NCI-H524 (cell line): ENCODE data around the gene MUC5AC.

Source experiments
- DNase-seq, 2 experiments: peaks; one replicate each; lab custom pipeline; 2025; lab: John Stamatoyannopoulos, UW

The MUC5AC gene

DNA sequence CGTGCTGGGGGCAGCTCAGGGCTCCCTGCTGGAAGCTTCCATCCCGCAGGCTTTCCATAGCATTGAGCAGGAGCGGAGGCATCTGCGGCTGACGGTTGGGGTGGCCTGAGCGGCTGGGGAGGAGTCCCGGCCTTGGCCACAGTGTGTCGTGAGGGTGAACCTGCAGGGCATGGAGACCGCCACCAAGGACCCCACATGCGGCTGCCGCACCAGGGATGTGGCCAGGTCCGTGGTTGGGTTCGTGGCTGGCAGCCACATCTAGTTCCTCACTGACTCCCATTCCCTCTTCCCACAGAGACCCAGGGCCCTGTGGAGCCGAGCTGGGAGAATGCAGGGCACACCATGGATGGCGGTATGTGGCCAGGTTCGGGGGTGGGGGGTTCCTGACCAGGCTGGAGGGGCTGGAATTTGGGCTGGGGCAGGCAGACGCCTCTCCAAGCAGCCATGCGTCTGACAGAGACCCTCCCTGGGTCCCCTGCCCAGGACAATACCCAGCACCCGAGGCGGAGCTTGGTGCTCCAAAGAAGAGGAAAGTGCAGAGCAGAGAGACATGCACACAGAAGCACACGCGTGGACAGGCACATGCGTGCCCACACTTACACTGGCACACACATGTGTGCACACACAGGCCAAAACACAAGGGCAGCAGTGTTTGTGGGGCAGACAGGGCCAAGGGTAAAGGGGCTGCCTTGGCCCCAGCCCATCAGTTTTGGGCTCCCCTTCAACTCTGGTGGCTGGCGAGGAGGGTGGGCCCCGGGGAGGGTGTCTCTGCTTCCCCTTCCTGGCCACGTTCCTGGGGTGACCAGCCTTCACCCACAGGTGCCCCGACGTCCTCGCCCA lies 67.9 kb downstream of the MUC5AC start:
- DNase-seq, result no peak

DNA sequence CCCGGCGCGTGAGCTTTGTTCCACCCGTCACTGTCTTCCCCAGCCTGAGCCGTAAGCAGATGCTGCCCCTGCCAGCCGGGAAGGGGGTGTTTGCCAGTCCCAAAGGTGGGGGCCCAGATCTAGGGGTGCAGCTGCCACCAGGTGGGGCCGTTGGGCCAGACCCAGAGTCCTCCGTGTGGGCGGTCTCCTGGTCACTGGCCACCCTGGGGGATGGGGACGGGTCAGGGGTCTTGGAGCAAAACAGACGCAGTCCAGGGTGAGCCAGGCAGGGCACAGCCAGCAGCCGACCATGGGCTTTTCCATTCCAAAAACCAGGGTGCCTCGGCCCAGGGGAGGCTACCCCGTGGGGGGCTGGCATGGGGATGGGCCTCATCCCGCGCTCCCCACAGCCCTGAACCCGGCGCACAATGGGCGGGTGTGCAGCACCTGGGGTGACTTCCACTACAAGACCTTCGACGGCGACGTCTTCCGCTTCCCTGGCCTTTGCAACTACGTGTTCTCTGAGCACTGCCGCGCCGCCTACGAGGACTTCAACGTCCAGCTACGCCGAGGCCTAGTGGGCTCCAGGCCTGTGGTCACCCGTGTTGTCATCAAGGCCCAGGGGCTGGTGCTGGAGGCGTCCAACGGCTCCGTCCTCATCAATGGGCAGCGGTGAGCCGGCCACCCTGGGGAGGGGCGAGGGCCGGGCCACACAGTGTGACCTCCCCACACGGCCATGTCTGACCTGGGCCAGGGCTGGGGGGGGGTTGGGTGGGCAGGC lies 68.7 kb downstream of the MUC5AC start:
- DNase-seq, result no peak

DNA sequence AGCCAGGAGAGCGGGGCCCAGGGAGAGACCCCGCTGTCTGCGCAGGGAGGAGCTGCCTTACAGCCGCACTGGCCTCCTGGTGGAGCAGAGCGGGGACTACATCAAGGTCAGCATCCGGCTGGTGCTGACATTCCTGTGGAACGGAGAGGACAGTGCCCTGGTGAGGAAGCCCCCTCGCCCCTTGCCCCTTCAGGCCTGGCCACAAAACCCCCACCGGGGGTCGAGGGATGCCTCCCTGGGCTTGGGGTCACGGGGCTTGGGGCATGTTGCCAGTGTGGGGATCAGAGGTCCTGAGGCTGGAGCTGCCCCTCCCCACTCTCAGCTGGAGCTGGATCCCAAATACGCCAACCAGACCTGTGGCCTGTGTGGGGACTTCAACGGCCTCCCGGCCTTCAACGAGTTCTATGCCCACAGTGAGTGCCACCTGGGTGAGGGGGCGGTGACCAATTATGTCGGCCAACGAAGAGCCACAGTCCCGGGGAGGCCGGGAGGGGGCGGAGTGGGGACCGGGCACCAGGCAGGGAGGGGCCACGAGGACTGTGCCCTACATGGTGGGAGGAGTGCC lies 69.3 kb downstream of the MUC5AC start:
- no peak for DNase-seq

DNA sequence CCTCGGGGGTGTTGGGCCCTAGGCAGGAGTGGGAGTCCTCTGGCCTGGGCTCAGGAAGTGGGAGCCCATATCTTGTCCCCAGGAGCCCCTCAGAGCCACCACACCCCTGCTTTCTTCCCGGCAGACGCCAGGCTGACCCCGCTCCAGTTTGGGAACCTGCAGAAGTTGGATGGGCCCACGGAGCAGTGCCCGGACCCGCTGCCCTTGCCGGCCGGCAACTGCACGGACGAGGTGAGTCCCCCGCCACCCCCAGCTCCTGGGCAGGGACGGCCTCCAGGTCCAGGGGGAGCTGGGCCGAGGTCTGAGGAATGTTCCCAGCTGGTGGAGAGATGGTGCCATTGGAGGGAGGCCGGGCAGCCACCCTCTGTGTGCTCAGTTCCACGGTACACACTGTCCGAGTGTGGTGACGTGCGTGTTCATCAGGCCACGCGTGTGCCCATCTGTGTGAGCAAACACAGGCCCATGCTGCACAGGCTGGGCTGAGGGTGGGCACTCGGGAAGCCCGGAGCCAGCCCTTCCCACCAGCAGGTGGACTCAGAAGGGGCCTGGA lies 69.9 kb downstream of the MUC5AC start:
- DNase-seq, result no peak

DNA sequence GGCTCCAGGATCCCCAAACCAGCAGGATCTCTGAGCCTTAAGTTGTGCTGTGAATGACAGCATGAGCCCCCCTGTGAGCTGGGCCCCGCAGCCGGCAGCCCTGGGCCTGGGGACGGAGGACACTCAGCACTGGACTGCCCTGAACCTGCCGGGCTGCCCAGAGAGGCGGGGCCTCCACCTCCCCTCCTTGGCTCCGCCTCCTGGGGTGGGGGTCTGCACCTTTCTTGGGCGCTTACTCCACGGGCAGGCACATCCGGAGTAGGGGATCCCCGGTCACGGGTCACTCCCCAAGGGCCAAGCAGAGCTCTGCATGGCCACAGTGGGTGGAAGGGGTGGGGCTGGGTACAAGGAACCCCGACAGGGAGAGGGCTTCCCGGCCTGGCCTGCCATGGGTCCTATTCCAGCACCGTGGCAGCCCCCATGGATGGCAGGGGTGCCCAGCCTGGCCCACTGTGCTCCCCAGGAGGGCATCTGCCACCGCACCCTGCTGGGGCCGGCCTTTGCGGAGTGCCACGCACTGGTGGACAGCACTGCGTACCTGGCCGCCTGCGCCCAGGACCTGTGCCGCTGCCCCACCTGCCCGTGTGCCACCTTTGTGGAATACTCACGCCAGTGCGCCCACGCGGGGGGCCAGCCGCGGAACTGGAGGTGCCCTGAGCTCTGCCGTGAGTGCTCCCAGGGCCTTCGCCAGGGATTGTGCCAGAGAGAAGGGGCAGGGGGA lies 70.5 kb downstream of the MUC5AC start:
- DNase-seq, result no peak

DNA sequence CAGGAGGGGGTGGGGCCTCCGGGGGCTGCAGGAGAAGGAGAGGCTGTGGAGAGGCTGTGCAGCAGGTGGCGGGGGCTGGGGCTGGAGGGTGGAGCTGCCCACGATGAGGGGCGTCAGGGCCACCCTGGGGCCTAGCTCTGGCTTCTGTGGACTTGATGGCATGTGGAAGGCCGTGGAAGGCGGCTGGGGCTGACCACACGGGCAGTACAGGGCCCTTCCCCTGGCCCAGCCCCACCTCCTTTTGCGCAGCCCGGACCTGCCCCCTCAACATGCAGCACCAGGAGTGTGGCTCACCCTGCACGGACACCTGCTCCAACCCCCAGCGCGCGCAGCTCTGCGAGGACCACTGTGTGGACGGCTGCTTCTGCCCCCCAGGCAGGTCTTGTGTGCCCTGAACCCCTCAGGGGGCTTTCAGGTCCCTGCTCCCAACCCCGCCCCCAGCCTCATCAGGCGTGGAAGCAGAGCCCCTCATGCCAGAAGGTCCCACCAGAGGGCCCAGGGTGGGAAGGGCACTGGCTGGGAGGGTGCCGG lies 71.2 kb downstream of the MUC5AC start:
- no peak for DNase-seq

DNA sequence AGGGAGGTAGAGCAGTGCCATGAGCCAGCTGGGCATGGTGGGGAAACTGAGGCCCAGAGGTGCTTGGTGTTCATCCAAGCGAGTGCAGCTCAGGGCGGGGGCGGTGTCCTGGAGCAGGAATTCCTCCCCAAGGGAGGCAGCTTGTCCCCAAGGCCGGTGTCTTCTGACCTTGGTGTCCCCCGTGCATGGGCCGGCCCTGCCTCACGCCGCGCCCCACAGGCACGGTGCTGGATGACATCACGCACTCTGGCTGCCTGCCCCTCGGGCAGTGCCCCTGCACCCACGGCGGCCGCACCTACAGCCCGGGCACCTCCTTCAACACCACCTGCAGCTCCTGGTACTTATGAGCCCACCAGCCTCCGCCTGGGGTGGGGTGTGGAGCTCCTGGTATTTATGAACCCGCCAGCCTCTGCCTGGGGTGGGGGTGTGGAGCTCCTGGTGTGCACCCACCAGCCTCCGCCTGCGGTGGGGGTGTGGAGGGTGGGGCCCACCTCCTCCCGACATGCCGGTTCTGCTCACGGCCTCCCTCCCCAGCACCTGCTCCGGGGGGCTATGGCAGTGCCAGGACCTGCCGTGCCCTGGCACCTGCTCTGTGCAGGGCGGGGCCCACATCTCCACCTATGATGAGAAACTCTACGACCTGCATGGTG lies 71.8 kb downstream of the MUC5AC start:
- no peak for DNase-seq

DNA sequence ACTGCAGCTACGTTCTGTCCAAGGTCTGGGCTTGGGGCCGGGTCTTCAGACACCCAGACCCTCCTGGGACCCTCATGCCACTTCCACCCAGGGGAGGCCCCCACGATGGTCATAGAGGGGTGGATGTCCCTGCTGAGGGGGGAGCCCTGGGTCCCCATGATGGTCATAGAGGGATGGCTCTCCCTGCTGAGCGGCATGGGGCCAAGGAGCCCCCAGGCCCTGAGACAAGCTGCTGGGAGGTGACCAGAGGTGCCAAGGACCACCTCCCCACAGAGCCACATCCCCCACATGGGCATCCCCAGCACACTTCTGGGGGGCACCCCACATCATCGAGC lies 72.3 kb downstream of the MUC5AC start:
- no peak for DNase-seq

DNA sequence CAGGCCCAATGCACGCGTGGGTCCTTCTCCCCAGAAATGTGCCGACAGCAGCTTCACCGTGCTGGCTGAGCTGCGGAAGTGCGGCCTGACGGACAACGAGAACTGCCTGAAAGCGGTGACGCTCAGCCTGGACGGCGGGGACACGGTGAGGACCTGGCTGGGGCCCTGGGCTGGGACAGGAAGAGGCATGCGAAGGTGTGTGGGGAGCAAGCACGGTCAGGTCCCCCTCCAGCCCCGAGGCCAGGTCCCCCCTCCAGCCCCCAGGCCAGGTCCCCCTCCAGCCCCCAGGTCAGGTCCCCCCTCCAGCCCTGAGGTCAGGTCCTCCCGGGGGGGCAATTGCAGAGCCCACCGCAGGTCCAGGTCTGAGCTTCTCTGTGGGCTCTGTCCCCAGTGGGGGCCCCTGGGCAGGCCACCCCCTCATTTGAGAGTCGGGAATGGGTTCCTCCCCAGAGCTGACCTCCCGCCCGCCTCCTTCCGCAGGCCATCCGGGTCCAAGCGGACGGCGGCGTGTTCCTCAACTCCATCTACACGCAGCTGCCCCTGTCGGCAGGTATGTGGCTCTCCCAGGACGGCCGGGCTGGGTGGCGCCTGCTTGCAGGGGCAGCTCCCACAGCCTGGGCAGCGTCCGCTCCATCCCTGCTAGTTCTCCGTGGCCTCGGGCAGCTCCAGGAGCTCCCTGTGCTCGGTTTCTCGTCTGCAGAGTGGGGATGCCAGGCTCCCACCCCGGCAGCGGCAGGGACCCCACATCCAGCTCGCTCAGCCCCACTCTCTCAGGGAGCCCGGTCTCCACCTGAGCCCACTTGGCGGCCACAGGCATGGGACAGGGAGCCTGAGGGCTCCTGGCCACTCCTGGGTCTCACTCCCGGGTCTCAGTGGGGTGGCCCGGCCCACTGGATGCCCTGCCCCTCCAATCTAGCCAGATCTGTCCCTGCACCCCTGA lies 73.0 kb downstream of the MUC5AC start:
- no peak for DNase-seq

DNA sequence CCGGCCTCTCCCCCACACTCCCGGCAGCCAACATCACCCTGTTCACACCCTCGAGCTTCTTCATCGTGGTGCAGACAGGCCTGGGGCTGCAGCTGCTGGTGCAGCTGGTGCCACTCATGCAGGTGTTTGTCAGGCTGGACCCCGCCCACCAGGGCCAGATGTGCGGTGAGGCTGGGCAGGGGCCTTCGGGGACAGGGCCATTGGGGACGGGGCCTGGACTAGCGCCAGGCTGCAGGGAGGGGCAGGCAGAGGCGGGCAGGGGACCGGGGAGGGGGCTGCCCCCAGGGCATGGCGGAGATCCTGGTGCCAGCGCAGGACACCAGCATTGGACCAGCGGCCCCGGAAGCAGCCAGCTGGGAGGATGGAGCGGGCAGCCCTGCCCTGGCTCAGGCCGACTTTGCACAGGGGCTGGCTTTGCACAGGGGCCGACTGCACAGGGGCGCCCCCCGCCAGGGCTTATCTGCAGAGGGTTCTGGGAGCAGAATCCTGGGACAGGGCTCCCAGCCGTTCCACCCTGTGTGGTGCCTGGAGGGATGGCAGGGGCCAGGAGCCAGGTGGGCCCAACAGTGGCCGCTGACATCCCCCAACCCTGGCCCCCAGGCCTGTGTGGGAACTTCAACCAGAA lies 73.8 kb downstream of the MUC5AC start:
- peak in 1 of 2 experiments; percentile 26 for DNase-seq

DNA sequence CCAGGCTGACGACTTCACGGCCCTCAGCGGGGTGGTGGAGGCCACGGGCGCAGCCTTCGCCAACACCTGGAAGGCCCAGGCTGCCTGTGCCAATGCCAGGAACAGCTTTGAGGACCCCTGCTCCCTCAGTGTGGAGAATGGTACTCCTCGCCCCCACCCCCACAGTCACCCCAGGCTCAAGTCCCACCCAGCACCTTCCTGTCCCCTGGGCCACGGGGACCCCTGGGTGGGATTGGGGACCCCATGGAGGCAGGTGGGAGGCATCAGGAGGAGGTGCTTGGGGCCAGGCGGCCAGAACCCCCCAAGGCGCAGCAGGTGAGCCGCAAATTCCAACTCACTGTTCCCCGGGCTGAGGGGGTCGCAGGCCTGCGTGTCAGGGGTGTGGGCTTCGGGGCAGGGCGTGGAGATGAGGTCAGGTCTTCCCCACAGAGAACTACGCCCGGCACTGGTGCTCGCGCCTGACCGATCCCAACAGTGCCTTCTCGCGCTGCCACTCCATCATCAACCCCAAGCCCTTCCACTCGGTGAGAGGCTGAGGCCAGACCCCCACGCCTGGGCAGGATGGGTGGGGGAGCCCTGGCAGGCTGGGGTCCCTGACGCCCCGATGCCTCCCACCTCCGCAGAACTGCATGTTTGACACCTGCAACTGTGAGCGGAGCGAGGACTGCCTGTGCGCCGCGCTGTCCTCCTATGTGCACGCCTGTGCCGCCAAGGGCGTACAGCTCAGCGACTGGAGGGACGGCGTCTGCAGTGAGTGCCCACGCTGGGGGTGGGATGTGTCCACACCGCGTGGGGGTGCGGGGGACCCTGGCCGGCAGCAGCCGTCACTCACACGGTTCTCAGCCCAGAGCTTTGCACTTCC lies 74.5 kb downstream of the MUC5AC start:
- DNase-seq, result no peak

DNA sequence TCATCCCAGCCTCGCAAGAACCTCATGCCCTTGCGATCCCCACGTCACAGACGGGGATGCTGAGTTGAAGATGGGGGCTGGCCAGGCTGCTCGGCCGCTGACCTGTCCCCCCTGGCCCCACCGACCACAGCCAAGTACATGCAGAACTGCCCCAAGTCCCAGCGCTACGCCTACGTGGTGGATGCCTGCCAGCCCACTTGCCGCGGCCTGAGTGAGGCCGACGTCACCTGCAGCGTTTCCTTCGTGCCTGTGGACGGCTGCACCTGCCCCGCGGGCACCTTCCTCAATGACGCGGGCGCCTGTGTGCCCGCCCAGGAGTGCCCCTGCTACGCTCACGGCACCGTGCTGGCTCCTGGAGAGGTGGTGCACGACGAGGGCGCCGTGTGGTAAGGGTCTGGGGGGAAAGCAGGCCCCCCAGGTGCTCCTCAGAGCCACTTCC lies 75.1 kb downstream of the MUC5AC start:
- DNase-seq, result no peak

DNA sequence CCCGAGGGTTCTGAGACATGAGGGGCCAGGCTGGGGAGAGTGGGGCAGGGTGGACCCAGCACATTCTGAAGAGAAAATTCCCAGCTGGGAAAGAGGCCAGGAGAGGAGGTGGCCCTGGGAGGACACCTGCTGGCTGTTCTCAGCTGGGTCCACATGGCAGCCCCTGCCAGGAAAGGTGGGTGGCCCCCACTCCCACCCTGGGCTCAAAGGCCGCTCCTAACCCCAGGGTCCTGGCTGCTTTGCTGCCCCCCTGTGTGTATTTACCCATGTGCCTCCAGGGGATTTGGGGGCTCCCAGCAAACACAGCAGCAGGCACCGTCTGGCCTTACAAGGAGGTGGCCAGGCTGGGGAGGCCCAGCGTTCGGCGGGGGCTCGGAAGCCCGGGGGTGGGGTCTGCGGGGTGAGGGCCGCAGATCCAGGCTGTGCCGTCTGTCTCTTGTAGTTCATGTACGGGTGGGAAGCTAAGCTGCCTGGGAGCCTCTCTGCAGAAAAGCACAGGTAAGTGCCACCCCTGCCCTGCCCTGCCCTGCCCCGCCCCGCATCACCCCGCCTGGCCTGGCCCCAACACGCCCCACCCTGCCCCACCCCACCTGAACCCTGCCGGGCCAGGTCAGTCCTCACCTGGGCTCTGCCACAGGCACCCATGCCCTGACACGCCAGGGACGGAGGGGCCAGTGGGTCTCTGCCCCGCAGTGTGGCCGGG lies 75.7 kb downstream of the MUC5AC start:
- peak in 1 of 2 experiments; percentile 28 for DNase-seq

DNA sequence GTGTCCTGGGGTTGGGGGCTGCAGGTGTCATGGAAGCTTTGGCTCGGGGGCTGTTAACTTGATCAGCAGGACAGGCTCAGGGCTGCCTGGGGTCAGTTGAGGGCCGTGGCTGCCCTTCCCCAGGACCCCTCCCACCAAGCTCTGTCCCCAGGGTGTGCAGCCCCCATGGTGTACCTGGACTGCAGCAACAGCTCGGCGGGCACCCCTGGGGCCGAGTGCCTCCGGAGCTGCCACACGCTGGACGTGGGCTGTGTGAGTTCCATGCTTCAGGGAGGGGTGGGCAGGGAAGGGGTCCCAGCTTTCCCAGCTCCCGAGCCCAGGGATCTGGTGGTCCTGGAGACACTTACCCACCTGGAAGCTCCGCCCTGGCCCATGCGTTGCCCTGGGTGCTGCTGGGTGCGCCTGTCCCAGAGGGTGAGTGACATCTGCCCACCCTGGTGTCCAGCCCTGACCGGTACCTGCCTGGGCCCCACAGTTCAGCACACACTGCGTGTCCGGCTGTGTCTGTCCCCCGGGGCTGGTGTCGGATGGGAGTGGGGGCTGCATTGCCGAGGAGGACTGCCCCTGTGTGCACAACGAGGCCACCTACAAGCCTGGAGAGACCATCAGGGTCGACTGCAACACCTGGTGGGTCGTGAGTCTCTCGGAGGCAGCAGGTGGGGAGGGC lies 76.4 kb downstream of the MUC5AC start:
- no peak for DNase-seq

DNA sequence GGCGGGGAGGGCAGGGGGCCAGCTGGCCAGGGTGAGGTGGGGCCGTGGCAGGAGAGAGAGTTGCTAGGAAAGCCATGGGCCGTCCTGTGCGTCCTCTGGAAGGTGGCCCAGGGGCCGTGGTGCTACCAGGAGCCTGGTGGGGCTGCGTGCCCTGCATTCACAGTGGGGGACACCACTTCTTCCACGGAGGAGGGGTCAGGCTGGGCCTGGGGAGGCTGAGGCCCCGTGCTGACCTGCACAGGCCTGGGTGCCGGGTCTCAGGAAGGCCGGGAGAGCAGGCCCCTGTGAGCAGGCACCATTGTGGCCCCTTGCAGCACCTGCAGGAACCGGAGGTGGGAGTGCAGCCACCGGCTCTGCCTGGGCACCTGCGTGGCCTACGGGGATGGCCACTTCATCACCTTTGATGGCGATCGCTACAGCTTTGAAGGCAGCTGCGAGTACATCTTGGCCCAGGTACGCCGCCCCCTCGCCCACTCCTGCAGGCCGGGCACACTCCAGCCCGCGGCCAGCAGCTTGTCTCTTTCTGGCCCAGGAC lies 77.1 kb downstream of the MUC5AC start:
- no peak for DNase-seq

DNA sequence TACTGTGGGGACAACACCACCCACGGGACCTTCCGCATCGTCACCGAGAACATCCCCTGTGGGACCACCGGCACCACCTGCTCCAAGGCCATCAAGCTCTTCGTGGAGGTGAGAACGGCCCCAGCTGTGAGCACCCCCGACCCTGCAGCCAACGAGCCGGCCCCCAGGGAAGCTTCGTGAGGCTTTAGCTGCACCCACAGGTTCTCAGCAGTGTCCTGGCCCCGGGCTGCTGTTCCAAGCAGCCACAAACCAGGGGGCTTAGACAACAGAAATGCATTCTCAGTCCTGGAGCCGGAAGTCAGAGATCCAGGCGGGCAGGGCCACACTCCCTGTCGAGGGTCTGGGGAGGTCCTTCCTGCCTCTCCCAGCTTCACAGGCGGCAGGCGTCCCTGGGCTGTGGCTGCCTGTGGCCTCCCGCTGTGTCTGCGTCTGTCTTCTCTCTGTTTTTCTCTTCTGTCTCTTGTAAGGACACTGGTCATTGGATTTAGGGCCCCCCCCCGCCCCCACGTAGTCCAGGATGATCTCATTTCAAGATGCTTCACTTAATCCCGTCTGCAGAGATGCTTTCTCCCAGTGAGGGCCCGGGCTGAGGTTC lies 77.7 kb downstream of the MUC5AC start:
- DNase-seq, result peak; percentile 78 to 86

DNA sequence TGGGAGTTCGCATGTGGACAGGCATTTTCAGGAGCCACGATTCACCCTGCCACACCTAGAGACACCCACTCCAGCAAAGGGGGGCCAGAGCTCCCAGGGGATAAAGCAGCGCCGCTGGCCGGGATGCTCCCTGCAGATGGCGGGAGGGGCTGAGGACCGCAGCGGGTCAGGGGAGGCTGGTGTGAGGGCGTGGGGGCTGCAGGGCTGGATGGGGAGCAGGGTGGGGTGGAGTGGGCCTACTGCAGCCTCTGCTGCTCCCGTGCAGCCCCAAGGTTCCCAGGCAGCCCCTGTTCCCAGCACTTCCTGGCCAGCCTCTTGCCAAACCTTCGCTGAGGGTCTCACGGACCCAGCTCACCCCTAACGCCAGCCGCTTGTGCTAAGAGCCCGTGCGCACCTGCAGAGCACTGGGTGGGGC lies 78.2 kb downstream of the MUC5AC start:
- no peak for DNase-seq
